ENCODE results near the gene MOCS1. TPM values are rescaled to one million over a fixed set of nuclear protein-coding genes. Genes with fewer than 3 reads are reported as not detected.

Gene MOCS1
- total RNA-seq, 4 donors from 2014 or later, result 5.0 to 12.0 (median 8.4) TPM

- 67 to 73% methylated on average over 6 to 10 of the region's 10 CpGs for WGBS, 2 donors
- no peak for DNase-seq
- H3K9me3 ChIP-seq, result no peaks in the 10 kb centered on the region
- no peaks in the 10 kb centered on the region for H3K4me1 ChIP-seq
- H3K36me3 ChIP-seq, result peaks cover 0 to 16% (median 0%) of the 10 kb centered on the region in 3 donors
- intact Hi-C loops (cut with DNase I), result no loop called here
- H3K27me3 ChIP-seq, result no peaks in the 10 kb centered on the region
- H3K27ac ChIP-seq, result peak overlapping the region in 1 of 4 donors; percentile 14
- TF ChIP-seq CTCF (IDR thresholded peaks at IDR 0.05) (no peak), POLR2A (IDR thresholded peaks at IDR 0.05) (no peak)
- no peak overlapping the region for H3K4me3 ChIP-seq
These were observed 33.1 kb downstream of the MOCS1 start for GRCh38 chr6:39901116-39901655.

- WGBS, 2 donors, result 86% methylated on average over 7 to 8 of the region's 10 CpGs
- Histone ChIP-seq H3K4me3 (no peak overlapping the region), H3K36me3 (peaks cover 0 to 12% (median 0%) of the 10 kb centered on the region in 3 donors), H3K27ac (no peak overlapping the region), H3K4me1 (no peaks in the 10 kb centered on the region), H3K27me3 (no peaks in the 10 kb centered on the region), H3K9me3 (no peaks in the 10 kb centered on the region)
- TF ChIP-seq POLR2A (IDR thresholded peaks at IDR 0.05) (no peak), CTCF (IDR thresholded peaks at IDR 0.05) (no peak)
- DNase-seq, result no peak
- intact Hi-C loops (cut with DNase I), result no loop called here
These were observed 34.5 kb downstream of the MOCS1 start for GRCh38 chr6:39899554-39900295.

GRCh38 chr6:39898625-39899024 lies 35.6 kb downstream of the MOCS1 start:
- no peaks in the 10 kb centered on the region for H3K27me3 ChIP-seq
- WGBS, 2 donors, result 92 to 100% methylated on average over 1 to 4 of the region's 4 CpGs
- intact Hi-C loops (cut with DNase I), result no loop called here
- TF ChIP-seq CTCF (IDR thresholded peaks at IDR 0.05) (no peak), POLR2A (IDR thresholded peaks at IDR 0.05) (no peak)
- H3K4me1 ChIP-seq, result no peaks in the 10 kb centered on the region
- DNase-seq, result no peak
- H3K9me3 ChIP-seq, result no peaks in the 10 kb centered on the region
- peaks cover 0 to 12% (median 0%) of the 10 kb centered on the region in 3 donors for H3K36me3 ChIP-seq
- no peak overlapping the region for H3K4me3 ChIP-seq
- no peak overlapping the region for H3K27ac ChIP-seq

- TF ChIP-seq POLR2A (IDR thresholded peaks at IDR 0.05), result no peak
- TF ChIP-seq CTCF (IDR thresholded peaks at IDR 0.05), result no peak
- H3K36me3 ChIP-seq, result peaks cover 0 to 12% (median 0%) of the 10 kb centered on the region in 3 donors
- 57 to 67% methylated on average over 3 of the region's 3 CpGs for WGBS, 2 donors
These were observed 36.6 kb downstream of the MOCS1 start for GRCh38 chr6:39897698-39898097.

GRCh38 chr6:39896701-39897100 lies 37.6 kb downstream of the MOCS1 start:
- WGBS, 2 donors, result 81 to 86% methylated on average over 7 to 9 of the region's 12 CpGs

More at GRCh38 chr6:39897698-39898097, 36.6 kb downstream of the MOCS1 start:
- Histone ChIP-seq H3K4me3 (no peak overlapping the region), H3K4me1 (no peaks in the 10 kb centered on the region), H3K27ac (no peak overlapping the region), H3K9me3 (no peaks in the 10 kb centered on the region), H3K27me3 (no peaks in the 10 kb centered on the region)
- DNase-seq, result no peak
- intact Hi-C loops (cut with DNase I), result no loop called here

More at GRCh38 chr6:39896701-39897100, 37.6 kb downstream of the MOCS1 start:
- Histone ChIP-seq H3K36me3 (peaks cover 0 to 12% (median 0%) of the 10 kb centered on the region in 3 donors), H3K27ac (no peak overlapping the region), H3K4me1 (peaks cover 0 to 6% (median 0%) of the 10 kb centered on the region in 3 donors), H3K4me3 (no peak overlapping the region), H3K27me3 (no peaks in the 10 kb centered on the region), H3K9me3 (no peaks in the 10 kb centered on the region)
- TF ChIP-seq CTCF (IDR thresholded peaks at IDR 0.05) (no peak), POLR2A (IDR thresholded peaks at IDR 0.05) (no peak)
- DNase-seq, result no peak
- intact Hi-C loops (cut with DNase I), result no loop called here
